HFF-Myc (cell line): Measurements from ENCODE around the gene CTBP2.

Experiments
- DNase-seq: peaks from one replicate; pipeline ENCODE4 v3.0.0-alpha.2; 2011; ENCODE audit warnings: low read depth; ENCODE audit errors: extremely low read depth
- H3K4me3 ChIP-seq: replicated peaks from 2 replicates; pipeline ENCODE4 v1.5.1; 2011; ENCODE audit warnings: low read depth, mild to moderate bottlenecking, control low read depth, low read length
- CTCF ChIP-seq: IDR thresholded peaks from 2 replicates; pipeline ENCODE4 v1.5.1; 2012; ENCODE audit warnings: mild to moderate bottlenecking, low read depth, low read length, control low read depth; ENCODE audit errors: missing control alignments

Gene CTBP2

GRCh38 chr10:124975977-124976514, 184.3 kb downstream of the CTBP2 start:
- no peak for TF ChIP-seq CTCF
- no peak for DNase-seq
- H3K4me3 ChIP-seq = no peak overlapping the region

GRCh38 chr10:124974131-124974530, 186.2 kb downstream of the CTBP2 start:
- TF ChIP-seq CTCF = no peak
- no peak overlapping the region for H3K4me3 ChIP-seq
- no peak for DNase-seq

GRCh38 chr10:124972637-124973036, 187.7 kb downstream of the CTBP2 start:
- no peak for DNase-seq
- no peak for TF ChIP-seq CTCF
- H3K4me3 ChIP-seq = no peak overlapping the region

GRCh38 chr10:124971276-124971675, 189.1 kb downstream of the CTBP2 start:
- no peak for TF ChIP-seq CTCF
- no peak overlapping the region for H3K4me3 ChIP-seq
- no peak for DNase-seq

- DNase-seq = no peak
- TF ChIP-seq CTCF = no peak
- no peak overlapping the region for H3K4me3 ChIP-seq
These were observed 193.1 kb downstream of the CTBP2 start for GRCh38 chr10:124967255-124967654.

- TF ChIP-seq CTCF = no peak
- H3K4me3 ChIP-seq = no peak overlapping the region
- DNase-seq = no peak
These were observed 194.4 kb downstream of the CTBP2 start for GRCh38 chr10:124966008-124966407.
